Right hindlimb (tissue), 1 donor: ENCODE data around the gene SUPT7L.
A peak's percentile ranks its signal among the peaks of the same experiment; 100 is the strongest.
"Not testable (repeated sequence)": the region's sequence is repeated elsewhere in the genome, so short reads cannot be mapped to it uniquely, and the experiment has no call there.

Source experiments
- DNase-seq: peaks from one replicate; pipeline ENCODE4 v3.0.0-alpha.2; 2018

Gene SUPT7L

DNA sequence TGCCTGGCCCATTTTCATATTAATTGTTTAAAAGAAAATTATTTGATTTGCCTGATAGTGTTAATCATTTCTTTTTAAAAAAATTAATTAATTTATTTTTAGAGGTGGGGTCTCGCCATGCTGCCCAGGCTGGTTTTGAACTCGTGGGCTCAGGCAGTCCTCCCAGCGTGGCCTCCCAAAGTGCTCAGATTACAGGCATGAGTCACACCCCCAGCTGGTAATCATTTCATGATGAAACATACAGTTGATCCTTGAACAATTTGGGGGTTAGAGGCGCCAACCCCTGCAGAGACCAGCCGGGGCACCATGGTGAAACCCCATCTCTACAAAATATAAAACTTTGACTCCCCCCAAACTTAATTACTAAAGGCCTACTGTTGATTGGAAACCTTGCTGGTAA is 26.6 kb downstream of the SUPT7L start:
- no peak for DNase-seq

DNA sequence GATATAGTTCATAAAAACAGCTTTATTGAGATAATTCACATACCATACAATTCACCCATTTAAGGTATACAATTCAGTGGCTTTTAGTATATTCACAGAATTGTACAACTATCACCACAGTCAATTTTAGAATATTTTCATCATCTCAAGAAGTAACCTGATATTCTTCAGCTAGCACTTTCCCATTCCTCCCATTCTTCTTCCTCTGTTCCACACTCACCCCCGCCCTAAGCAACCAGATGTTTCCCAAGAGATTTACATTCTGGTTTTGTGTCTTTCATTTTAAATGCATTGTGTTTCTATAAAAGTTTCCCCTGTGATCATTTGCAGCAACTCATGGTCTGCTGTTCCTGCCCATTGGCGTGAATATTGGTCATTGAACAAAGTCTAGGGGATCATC is 29.1 kb downstream of the SUPT7L start:
- DNase-seq = no peak

- DNase-seq = not testable (repeated sequence)
These were observed 33.2 kb downstream of the SUPT7L start for GRCh38 chr2:27630257-27630656.

- peak; percentile 92 for DNase-seq
These were observed 34.4 kb downstream of the SUPT7L start, which contains the start of the genes CCDC121 and GPN1 for GRCh38 chr2:27628767-27629709. CCDC121 (minus strand) TSS chr2:27629012; CDS start chr2:27627799, 1,213 bp downstream. GPN1 (plus strand) TSS chr2:27629050; CDS start chr2:27629059, 9 bp downstream.

DNA sequence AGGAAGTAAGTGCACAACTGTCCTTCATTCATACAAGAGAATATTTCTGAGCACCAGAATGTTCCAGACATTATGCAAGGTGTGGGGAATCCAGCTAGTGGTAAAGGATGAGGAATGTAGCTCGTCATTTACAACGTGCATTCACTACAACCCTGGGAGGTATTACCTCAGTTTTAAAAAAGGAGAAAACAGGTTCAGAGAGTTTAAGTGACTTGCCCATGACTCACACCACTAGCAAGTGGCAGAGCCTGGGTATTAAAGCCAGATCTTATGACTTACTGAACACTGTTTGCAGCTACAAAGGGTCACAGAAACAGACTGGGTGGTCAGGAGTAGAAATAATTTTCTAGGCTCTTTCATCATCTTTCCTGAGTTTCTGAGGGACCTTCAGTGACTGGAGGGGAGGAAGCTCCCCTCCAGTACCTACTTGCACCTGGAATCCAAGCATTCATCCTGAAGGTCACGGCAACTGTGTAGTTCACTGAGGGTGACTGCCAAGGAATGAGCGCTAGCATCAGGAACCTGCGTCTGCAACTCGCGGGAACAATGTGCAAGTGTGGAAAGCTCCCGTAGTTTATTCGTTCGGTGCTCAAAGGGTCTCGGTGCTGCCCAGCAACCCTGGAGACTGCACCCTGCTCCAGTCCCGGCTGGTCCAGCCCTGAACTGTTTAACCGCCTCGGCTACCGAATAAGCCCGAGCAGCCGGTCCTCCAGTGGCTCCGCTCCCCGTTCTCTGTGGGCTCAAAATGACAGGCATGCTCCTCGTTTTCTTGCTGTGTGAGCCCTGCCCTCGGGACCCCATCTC is 35.2 kb downstream of the SUPT7L start:
- no peak for DNase-seq

GRCh38 chr2:27626921-27627320 is 36.5 kb downstream of the SUPT7L start:
- DNase-seq = not testable (repeated sequence)

- not testable (repeated sequence) for DNase-seq
These were observed 37.1 kb downstream of the SUPT7L start for GRCh38 chr2:27626323-27626722.

DNA sequence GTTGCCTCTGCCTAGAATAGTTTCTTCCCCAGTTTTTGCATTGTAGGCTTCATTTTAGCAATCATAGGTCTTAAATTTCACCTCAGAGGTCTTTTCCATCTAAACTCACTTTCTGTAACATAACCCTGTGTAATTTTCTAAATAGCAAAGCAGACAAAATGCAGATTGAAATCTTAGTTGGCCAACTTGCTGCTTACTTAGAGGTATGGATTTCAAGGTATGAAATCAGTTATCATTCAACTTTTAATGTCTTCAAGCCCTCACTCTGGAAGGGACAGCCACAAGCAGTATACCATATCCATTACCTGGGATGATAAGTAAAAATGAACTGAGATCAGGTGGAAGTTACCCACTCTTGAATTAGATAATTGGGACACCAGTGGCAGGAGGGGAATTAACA is 38.5 kb downstream of the SUPT7L start:
- no peak for DNase-seq

- DNase-seq = no peak
These were observed 40.5 kb downstream of the SUPT7L start for GRCh38 chr2:27622921-27623384.

DNA sequence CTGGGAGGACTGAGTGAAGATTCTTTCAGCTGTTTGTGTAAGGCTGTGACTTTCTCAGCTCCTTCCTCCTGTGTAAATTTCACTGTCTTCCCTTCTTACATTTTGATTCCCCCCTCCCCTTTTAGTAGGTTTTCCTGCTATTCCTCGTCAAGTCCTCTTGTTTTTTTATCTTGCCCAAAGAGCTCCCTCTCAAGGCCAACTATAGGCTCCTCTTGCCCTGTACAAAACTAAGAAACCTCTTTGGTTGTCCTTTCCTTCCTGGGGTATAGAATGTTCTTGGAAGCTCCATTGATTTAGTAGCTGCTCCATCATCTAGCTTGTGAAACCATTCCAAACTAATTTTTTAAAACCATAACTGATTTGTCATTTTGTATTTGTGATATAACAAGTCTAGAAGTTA is 41.9 kb downstream of the SUPT7L start:
- no peak for DNase-seq

GRCh38 chr2:27615316-27615715 is 48.1 kb downstream of the SUPT7L start:
- DNase-seq = no peak

DNA sequence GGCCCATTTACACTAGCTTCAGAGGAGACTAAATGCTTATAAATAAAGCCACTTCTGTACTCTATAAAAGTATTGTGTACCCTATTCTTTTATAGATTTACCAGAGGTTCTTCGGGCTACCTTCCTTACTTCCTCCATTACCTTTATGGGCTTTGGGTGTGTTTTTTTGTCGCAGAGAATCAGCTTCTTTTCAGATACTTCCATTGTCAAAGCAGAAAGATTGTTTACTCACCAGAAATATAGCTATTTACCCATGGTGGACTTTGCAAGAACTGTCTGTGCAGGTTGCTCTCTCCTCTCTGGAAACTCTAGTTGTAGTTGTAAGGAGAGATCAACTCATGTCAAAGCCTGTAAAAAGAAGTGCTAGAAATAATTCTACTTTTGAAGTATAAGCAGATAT is 49.4 kb downstream of the SUPT7L start:
- no peak for DNase-seq

DNA sequence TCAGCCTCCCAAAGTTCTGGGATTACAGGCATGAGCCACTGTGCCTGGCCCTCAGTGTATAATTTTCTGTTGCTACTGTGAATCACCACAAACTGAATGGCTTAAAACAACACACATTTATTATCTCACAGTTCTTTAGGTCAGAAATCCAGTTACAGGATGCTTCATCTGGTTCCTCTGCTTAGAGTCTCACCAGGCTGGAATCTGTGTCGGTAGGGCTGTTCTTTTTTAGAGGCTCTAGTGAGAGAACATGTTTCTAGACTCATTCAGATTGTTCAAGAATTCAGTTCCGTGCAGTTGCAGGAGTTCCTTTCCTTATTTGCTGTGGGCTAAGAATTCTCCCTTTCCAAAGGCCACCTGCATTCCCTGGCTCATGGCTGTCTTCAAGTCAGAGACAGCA is 56.8 kb downstream of the SUPT7L start:
- DNase-seq = no peak
